GM23248 (cell line): Measurements from ENCODE around the gene RNPEP.

Experiments
- EZH2 ChIP-seq: fragments of 200-600 bp; sonication (generic); IDR thresholded peaks from 2 replicates; pipeline ENCODE4 v1.6.1; 2018; ENCODE audit warnings: antibody characterized with exemption, mild to moderate bottlenecking; ENCODE audit not compliant: insufficient read depth, poor library complexity, severe bottlenecking
- EZH2phosphoT487 ChIP-seq: fragments of 200-600 bp; sonication (generic); IDR thresholded peaks from 2 replicates; pipeline ENCODE4 v1.6.1; 2018; ENCODE audit warnings: antibody characterized with exemption, moderate library complexity, mild to moderate bottlenecking, low read depth; ENCODE audit not compliant: insufficient read depth

- TF ChIP-seq EZH2, result no peak
- no peak for TF ChIP-seq EZH2phosphoT487
Measured at GRCh38 chr1:202031796-202032195, 49.3 kb downstream of the RNPEP start.
